ENCODE results near the gene AKR7A3.

The AKR7A3 gene

GRCh38 chr1:19262744-19263143, 25.8 kb downstream of the AKR7A3 start:
- Histone ChIP-seq H3K9me2 (replicated peaks; ENCODE audit: control insufficient read depth, low read length) (no peaks in the 10 kb centered on the region), H3K27ac (ENCODE audit: low read depth, low read length) (no peak overlapping the region), H3K36me3 (ENCODE audit: control insufficient read depth, low read length) (peaks cover 32% of the 10 kb centered on the region), H3K27me3 (ENCODE audit: control insufficient read depth, low read length) (no peaks in the 10 kb centered on the region), H3K4me3 (ENCODE audit: low read length) (no peak overlapping the region), H3F3A (ENCODE audit: control insufficient read depth, insufficient read depth) (peaks cover 4% of the 10 kb centered on the region; the same call in 1 of the 2 replicates), H3K4me2 (ENCODE audit: low read length) (no peak overlapping the region), H3K4me1 (ENCODE audit: control insufficient read depth, low read length) (no peaks in the 10 kb centered on the region), H3K9me3 (ENCODE audit: control insufficient read depth, insufficient read depth, low read length) (no peaks in the 10 kb centered on the region), H4K20me1 (ENCODE audit: control insufficient read depth, insufficient read depth, low read depth, low read length) (no peaks in the 10 kb centered on the region), H3K79me2 (ENCODE audit: control insufficient read depth, low read length) (no peaks in the 10 kb centered on the region)
- no peak for TF ChIP-seq CTCF (IDR thresholded peaks at IDR 0.05; ENCODE audit: low read depth, low read length, poor library complexity, severe bottlenecking)
- no peak for TF ChIP-seq EZH2phosphoT487 (IDR thresholded peaks at IDR 0.05; ENCODE audit: borderline replicate concordance, low read length)

GRCh38 chr1:19262047-19262446, 26.5 kb downstream of the AKR7A3 start:
- Histone ChIP-seq H3K4me1 (ENCODE audit: control insufficient read depth, low read length) (no peaks in the 10 kb centered on the region), H3K36me3 (ENCODE audit: control insufficient read depth, low read length) (peaks cover 39% of the 10 kb centered on the region), H3K79me2 (ENCODE audit: control insufficient read depth, low read length) (no peaks in the 10 kb centered on the region), H3K27me3 (ENCODE audit: control insufficient read depth, low read length) (no peaks in the 10 kb centered on the region), H3K4me2 (ENCODE audit: low read length) (no peak overlapping the region), H4K20me1 (ENCODE audit: control insufficient read depth, insufficient read depth, low read depth, low read length) (no peaks in the 10 kb centered on the region), H3K9me3 (ENCODE audit: control insufficient read depth, insufficient read depth, low read length) (no peaks in the 10 kb centered on the region), H3F3A (ENCODE audit: control insufficient read depth, insufficient read depth) (peaks cover 4% of the 10 kb centered on the region; the same call in 1 of the 2 replicates), H3K9me2 (replicated peaks; ENCODE audit: control insufficient read depth, low read length) (no peaks in the 10 kb centered on the region), H3K4me3 (ENCODE audit: low read length) (no peak overlapping the region), H3K27ac (ENCODE audit: low read depth, low read length) (no peak overlapping the region)
- no peak for TF ChIP-seq EZH2phosphoT487 (IDR thresholded peaks at IDR 0.05; ENCODE audit: borderline replicate concordance, low read length)
- no peak for TF ChIP-seq CTCF (IDR thresholded peaks at IDR 0.05; ENCODE audit: low read depth, low read length, poor library complexity, severe bottlenecking)

GRCh38 chr1:19260211-19261138, 28.1 kb downstream of the AKR7A3 start:
- Histone ChIP-seq H3F3A (ENCODE audit: control insufficient read depth, insufficient read depth) (peaks cover 4% of the 10 kb centered on the region; the same call in 1 of the 2 replicates), H4K20me1 (ENCODE audit: control insufficient read depth, insufficient read depth, low read depth, low read length) (peaks cover 2% of the 10 kb centered on the region), H3K4me2 (ENCODE audit: low read length) (no peak overlapping the region), H3K79me2 (ENCODE audit: control insufficient read depth, low read length) (peaks cover 11% of the 10 kb centered on the region), H3K9me2 (replicated peaks; ENCODE audit: control insufficient read depth, low read length) (no peaks in the 10 kb centered on the region), H3K27ac (ENCODE audit: low read depth, low read length) (no peak overlapping the region), H3K4me1 (ENCODE audit: control insufficient read depth, low read length) (no peaks in the 10 kb centered on the region), H3K4me3 (ENCODE audit: low read length) (no peak overlapping the region), H3K9me3 (ENCODE audit: control insufficient read depth, insufficient read depth, low read length) (no peaks in the 10 kb centered on the region), H3K36me3 (ENCODE audit: control insufficient read depth, low read length) (peaks cover 54% of the 10 kb centered on the region), H3K27me3 (ENCODE audit: control insufficient read depth, low read length) (no peaks in the 10 kb centered on the region)
- TF ChIP-seq EZH2phosphoT487 (IDR thresholded peaks at IDR 0.05; ENCODE audit: borderline replicate concordance, low read length) (no peak), CTCF (IDR thresholded peaks at IDR 0.05; ENCODE audit: low read depth, low read length, poor library complexity, severe bottlenecking) (no peak)

Data from DOHH2 (cell line).